Measurements from ENCODE around the gene TSPEAR.

The TSPEAR gene

DNA sequence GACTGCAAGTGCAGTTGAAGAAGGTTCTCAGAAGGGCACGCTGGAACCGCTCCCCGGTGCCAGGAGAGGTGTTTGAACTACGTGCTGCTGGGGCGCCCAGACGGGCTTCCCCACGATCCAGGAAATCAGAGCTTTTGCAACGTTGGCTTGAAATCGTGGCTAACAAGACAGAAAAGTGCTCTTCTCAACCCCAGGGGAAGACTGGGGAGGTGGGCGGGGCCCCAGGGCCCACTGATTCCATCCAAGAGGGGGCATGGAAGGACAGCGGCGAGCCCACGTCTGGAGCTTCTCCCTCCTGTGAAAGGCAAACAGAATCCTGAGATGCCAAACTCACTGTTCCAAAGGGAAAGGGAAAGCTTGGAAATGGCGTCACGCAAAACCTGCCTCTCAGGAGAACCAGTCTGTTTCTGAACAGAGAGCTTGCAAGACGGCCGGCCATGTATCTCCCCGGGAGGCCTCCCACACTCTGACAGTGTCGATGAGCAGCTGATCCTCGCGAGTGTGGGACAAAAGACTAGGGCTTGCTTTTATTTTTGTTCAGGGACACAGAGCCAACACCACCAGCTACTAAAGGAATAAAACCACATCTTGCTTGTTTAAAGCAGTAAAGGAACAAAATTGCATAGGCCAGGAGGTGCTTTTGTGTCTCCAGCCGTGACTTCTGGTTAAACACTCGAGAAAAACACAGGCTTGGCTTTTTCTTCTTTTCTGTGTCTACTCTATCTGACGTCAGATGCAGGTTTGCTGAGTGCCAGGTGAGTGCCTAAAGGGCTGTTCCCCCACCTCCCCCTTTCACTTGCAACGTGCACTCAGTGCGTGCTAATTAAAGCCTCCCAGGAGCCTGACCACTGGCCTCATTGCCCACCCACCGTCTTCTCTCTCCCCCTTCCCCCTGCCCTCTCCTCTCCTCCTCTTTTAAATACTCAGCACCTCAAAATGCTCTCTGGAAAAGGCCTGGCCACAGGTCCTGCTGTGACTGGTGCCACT lies 214.5 kb downstream of the TSPEAR start:
- DNase-seq, result no peak

DNA sequence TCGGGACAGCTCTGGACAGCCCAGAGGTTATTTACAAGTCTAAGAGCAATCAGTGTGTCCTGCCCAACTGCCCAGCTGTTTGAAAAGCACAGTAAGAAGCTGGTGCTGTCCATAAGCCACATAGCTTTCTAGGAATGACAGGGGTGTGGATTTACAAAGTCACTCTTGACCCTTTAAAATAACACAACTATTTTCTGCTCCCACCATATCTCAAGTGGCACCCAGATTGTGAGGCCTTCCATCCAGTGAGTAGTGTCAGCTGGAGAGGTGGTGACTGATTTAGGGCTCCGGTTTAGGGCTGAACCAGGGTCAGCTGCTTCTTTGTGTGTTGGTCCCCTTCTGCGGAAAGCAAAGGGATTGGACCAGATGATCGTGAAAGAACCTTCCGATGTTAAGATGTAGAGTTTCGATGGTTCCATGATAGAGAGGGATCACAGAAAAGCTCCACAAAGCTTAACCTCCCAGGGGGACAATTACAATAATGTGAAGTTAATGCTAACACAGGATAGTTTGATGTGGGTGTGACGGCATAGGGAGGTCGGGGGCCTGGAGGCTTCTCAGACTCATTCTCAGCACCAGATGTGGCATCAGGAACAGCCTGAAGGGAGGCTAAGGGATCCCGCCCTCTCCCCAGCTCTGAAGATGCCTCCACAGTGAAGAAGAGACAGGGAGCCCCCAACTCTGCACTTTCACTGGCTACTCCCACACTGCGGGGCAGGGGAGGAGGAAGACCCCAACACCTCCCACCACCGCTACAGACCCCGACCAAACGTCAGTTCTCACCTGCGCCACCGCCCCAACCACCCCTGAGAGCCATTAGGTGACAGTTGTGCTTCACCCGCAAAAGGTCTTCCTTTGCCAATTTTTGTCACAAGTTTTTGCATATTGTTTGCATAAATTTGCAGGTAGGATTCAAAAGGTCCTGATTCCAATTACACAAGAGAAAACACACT lies 215.5 kb downstream of the TSPEAR start:
- DNase-seq, result no peak

DNA sequence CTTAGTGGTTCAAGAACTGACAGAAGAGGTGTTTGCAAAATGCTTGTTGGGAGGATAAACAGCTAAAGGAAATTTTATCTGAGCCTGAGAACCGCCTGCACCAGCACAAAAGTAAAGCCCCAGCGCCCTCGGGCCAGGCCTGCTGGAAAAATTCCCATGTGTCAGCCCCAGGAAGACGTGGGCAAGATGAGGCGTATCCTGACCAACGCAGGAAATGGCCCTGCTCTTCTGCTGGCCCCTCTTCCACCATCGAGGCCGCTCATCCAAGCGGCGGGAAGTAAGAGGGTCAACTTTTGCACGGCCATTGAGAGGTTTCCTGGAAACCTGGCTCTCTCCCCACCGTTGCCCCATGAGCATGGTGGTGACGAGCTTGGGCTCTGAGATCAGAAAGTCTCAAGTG lies 216.4 kb downstream of the TSPEAR start:
- no peak for DNase-seq

DNA sequence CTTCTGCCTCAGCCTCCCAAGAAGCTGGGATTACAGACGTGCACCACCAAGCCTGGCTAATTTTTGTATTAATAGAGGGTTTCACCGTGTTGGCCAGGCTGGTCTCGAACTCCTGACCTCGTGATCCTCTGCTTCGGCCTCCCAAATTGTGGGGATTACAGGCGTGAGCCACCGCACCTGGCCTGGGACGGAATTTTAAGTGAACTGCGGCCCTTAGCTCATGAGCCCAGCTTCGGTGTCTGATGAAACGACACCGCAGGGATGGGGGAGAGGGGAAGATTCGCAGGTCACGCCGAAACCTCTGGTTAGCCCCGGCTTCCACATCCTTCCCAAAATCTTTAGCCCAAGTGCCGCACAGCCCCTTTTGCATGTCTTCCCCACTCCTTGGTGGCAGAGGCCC lies 217.0 kb downstream of the TSPEAR start:
- no peak for DNase-seq

GRCh38 chr21:44492567-44493385 lies 218.6 kb downstream of the TSPEAR start:
- DNase-seq, result no peak

GRCh38 chr21:44490816-44491215 lies 220.6 kb downstream of the TSPEAR start:
- no peak for DNase-seq

- no peak for DNase-seq
Observed at GRCh38 chr21:44490405-44490804, 221.0 kb downstream of the TSPEAR start.

GRCh38 chr21:44489962-44490361 lies 221.4 kb downstream of the TSPEAR start:
- no peak for DNase-seq

DNA sequence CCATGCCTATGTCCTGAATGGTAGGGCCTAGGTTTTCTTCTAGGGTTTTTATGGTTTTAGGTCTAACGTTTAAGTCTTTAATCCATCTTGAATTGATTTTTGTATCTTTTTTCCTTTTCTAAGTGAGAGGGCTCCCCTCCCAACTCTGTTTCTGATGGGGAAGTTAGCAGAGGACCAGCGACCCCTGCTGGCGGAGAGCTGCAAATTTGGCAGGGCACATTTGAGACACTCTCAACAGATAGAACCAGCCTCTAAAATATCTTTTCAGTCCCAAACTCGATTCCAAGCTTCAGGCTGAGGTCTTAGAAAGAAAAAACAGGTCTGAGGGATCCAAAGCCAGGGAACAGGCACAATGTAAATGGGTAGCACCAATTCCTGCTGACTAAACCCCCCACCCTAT lies 223.5 kb downstream of the TSPEAR start:
- DNase-seq, result peak; percentile 87

DNA sequence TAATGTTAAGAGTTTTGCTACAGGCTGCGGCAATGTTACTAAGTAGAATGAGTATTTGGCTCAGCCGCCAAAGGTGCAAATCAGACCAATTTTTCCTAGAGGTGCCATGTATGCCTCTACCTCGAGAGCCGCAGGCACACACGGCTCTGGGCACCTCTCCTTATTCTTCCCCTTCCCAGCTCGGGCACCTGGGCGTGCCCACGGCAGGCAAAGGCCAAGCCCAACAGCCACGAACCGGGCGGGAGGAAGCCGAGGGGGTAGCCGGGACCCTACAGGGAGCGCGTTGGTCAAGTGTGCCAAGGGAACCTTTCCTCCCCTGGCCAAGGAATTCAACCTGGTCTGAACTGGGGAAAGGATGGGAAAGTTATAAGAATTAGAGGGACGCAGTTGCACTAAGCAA lies 225.1 kb downstream of the TSPEAR start:
- no peak for DNase-seq

DNA sequence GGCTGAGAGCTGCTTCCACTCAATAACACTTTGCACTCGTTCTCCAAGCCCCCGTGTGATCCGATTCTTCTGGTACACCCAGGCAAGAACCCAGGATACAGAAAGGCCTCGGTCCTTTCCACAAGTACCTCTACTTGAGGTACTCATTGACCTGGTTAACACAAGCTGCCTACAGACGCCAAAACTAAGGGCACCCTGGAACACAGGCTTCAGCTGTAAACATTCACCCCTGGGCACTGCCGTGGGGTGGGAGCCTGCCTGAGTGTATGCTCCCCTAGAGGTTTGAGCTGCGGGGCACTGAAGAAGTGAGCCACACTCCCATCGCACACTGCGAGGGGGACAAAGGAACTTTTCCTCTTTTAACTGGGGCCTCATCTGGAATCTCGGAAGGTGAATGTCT lies 225.6 kb downstream of the TSPEAR start:
- DNase-seq, result no peak

GRCh38 chr21:44485254-44485793 lies 226.0 kb downstream of the TSPEAR start:
- peak; percentile 75 for DNase-seq

GRCh38 chr21:44484498-44485253 lies 226.7 kb downstream of the TSPEAR start:
- no peak for DNase-seq

- DNase-seq, result no peak
Observed at GRCh38 chr21:44483288-44484237, 227.8 kb downstream of the TSPEAR start.

- DNase-seq, result no peak
Observed at GRCh38 chr21:44482581-44483287, 228.6 kb downstream of the TSPEAR start.

DNA sequence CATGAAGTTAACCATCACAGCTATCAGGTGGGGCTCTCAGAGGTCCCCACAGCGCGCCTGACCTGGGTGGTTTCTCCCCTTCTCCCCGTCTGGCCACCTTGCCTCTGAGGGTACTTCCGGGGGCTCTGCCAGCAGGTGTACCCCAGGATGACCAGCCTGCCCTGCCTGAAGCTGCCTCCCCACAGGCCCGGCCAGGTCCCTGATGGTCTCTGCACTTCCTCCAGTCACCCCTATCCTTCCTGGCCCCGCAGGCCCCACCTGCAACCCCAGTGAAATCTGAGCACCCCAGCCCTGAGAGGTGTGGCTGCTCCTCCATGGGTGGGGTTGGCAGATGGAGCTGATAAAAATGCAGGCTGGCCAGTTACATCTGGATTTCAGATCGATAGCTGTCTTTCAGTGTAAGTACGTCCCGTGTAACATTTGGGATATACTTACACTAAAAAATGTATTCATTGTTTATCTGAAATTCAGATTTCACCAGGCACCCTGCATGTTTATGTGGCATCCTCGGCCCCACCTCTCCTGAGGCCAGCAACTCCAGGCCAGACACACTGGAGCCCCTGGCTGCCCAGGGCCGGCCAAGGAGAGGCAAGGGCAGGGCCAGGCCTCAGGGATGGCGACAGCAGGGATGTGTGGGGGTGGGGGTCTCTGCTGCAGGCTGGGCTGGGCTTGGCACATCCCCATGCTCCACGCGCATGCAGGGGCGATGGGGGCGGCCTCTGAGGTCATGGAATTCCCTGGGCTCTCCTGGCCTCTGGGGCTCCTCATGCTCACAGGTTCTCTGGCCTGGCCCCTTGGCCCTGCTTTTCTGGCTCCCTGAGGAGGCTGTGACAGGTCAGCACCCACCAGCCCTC lies 230.9 kb downstream of the TSPEAR start:
- DNase-seq, result no peak

DNA sequence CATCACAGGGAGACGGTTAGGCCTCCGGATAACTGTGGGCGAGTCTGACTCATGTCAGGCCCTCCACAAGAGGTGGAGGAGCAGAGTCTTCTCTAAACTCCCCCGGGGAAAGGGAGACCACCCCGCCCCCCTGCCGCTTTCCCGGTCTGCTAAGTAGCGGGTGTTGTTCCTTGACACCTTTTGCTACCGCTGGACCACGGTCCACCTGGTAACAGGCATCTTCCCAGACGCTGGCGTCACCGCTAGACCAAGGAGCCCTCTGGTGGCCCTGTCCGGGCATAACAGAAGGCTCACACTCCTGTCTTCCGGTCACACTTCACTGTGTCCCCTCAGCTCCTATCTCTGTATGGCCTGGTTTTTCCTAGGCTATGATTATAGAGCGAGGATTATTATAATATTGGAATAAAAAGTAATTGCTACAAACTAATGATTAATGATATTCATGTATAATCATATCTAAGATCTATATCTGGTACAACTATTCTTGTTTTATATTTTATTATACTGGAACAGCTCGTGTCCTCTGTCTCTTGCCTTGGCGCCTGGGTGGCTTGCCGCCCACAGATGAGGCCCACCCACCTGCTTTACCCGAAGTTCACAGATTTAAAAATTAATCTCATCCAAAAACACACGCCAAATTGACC lies 231.7 kb downstream of the TSPEAR start:
- peak; percentile 73 for DNase-seq

GRCh38 chr21:44478801-44479167 lies 232.6 kb downstream of the TSPEAR start:
- no peak for DNase-seq
